NCI-H2081 treated with DMSO at 0.1 percent for 48 hours (cell line): ENCODE results near the gene TMEM119.
A peak's percentile ranks its signal among the peaks of the same experiment; 100 is the strongest.
"Not testable (repeated sequence)": the region's sequence is repeated elsewhere in the genome, so short reads cannot be mapped to it uniquely, and the experiment has no call there.

Experiments
- DNase-seq: peaks from one replicate; lab custom pipeline; 2025; lab: John Stamatoyannopoulos, UW

The TMEM119 gene

DNA sequence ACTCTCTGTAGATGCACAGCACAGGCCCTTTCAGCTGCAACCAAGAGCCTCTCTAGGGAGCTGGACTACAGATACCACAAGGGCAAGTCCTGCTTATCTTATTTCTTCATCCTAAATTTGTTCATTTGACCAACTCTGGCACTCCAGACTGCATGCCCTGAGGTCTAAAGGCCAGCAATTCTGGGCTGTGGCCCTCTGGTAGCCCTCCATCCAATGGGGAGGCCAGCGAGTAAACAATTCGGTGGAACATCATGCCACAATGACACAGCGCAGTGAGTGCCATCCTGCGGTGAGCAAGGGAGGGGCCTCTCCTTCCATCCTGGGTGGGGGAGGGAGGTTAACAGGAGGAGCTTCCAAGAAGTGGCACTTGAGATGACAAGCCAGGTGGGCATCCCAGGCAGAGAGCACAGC is 36.5 kb upstream of the TMEM119 start:
- DNase-seq = no peak

DNA sequence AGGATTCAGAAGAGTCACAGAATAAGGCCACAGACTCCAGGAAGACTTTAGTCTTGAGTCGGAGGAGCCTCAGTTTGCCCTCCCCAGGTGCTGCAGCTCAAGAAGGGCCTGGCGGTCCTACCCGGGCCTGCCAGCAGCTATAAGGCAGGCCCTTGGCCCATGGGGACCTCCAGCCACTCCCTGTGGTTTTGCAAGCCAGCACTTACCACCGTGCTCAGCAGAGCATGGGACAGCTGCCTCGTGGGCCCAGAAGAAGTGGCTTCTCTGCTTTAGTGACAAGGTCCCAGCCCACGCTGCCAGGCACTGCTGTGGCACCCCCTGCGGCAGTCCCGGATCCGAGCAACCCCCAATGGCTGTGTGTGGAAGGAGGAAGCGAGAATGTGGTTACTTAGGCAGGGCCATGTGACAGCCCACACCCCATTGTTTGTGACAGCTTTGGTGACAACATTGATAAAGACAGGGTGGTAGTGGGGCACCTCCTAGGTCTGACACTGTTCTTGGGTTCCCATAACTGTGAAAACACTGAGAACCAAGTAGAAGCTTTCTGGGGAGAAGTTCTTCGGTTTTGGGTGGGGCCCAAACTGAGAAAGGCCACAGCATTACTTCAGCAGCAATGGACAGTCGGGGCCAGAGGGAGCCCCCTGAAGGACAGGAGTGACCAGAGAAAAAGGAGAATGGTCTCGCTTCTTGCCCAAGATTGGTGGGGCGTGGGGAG is 35.8 kb upstream of the TMEM119 start, which contains the start of gene SELPLG:
Gene SELPLG (minus strand): TSS at position 361 of the 715 bp plus-strand sequence. CDS start 9,587 bp downstream, outside the sequence.
- no peak for DNase-seq

DNA sequence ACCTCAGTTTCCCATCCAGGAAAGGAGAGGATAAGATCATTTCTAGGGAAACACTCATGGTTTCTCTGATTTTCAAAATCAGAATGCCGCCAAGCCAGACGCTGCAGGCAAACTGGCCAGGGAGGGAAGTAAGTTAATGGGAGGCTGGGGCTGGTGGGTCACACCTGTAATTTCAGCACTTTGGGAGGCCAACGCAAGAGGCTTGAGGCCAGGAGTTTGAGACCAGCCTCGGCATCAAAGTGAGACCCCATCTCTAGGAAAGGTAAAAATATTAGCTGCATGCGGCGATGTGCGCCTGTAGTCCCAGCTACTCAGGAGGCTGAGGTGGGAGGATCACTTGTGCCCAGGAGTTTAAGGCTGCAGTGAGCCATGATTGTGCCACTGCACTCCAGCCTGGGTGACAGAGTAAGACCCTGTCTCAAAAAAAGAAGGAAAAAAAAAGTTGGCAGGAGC is 35.2 kb upstream of the TMEM119 start:
- no peak for DNase-seq

DNA sequence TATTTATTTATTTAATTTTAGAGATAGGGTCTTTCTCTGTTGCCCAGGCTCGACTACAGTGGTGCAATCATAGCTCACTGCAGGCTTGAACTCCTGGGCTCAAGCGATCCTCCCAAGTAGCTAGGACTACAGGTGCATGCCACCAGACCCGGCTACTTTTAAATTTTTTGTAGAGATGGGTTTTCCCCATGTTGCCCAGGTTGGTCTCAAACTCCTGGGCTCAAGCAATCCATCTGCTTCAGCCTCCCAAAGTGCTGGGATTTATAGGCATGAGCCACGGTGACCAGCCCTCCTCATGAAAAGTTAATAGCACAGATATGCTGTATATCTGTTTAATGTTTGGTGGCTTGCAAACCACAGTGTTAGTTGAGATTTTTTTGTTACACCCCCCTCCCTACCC is 33.4 kb upstream of the TMEM119 start:
- DNase-seq = not testable (repeated sequence)

DNA sequence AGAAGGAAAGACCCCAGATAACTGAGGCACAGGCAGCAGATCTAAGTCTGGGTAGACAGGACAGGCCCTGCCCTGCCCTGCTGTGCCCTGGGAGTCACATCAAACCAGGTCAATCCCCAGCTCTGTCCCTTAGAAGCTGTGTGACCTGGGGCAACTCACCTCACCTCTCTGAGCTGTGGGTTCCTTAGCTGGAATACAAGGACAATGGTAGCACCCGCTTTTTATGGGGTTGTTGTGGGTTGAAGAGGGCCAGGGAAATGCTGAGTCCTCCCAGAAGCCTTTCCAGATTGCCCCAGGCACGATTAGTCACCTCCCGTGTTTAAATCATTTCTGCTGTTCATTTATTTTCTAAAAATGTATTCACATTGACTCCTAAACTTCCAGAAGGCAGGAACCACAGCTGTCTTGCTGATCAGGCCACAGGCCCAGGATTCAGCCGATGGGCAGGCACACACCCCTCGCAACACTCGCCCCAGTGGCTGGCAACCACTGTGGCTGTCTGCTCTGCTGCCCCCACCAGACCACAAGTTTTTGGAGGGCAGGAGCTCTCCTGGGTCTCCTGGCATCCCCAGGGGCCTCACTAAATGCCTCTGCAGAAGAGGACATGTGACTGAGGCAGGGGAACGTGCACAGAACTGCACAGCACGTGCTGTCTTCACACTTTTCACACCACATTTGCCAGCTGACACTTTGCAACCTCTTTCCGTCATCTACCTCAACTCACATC is 32.8 kb upstream of the TMEM119 start:
- DNase-seq = no peak

DNA sequence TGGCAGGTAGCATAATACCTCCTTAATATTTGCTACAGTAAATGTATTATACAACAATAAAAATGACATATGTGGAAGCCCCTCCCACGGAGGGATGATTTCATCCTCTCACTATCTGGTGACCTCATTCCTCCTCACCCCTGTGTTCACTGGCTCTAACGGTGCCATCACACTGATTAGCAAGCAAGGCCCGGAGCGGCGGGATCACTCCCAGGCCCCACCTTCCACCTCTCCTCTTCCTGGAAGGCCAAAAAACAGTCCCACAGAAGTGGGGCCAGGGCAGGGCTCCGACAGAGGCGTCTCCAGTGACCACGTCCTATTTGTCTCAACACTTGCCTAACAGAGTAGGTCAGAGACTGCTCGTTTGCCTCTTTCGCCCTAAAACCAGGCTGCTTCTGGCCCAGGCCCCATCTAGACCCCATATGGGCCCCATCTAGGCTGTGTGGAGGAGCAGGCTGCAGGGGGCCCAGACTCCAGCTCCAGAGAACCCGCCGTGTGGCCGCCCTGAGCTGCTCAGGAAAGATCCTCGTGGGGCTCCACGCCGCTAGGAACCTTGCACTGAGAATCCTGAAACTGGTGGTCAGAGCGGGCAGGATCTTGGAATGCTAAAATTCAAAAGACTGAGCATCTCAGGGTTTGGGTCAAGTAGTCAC is 32.1 kb upstream of the TMEM119 start:
- DNase-seq = no peak

DNA sequence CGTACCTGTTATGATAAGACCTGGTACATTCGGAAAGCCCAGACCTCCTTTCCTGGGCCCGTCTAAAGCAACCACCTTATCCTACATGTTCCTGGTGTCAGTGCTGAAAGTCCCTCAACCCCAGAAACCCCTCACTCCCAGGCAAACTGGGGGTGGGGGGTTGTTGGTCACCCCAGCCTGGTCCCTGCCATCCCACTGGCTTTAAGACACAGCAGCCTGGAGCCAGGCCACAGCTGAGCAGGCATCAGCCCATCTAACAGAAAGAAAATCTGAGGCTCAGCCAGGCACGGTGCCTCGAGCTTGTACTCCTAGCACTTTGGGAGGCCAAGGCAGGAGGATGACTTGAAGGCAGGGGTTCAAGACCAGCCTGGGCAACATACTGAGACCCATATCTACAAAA is 31.3 kb upstream of the TMEM119 start:
- no peak for DNase-seq

DNA sequence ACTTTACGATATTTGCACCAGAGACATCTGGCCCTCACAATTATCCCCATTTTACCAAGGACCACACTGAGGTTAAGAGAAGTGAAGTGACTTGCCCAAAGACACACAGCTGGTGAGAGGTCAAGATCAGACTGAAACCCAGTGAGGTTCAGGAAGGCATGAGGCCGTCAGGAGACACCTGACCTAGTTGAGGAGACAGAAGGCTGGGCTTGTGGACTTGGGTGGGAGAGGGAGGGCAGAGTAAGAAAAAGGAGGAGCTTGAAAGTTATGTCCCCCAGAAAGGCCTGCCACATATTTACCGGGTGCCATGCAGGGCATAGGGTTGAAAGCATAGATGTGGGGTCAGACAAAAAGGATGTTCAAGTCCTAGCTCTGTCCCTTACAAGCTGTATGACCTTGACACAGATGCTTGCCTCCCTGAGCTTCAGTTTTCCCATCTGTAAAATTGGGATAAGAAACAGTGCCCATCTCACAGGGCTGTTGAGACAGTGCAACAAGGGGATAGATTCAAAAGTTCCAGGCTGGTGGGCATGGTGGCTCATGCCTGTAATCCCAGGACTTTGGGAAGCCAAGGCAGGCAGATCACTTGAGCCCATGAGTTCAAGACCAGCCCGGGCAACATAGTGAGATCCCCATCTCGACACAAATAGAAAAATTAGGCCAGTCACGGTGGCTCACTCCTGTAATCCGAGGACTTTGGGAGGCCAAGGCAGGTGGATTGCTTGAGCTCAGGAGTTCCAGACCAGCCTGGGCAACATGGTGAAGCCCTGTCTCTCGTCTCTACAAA is 29.4 kb upstream of the TMEM119 start:
- no peak for DNase-seq

DNA sequence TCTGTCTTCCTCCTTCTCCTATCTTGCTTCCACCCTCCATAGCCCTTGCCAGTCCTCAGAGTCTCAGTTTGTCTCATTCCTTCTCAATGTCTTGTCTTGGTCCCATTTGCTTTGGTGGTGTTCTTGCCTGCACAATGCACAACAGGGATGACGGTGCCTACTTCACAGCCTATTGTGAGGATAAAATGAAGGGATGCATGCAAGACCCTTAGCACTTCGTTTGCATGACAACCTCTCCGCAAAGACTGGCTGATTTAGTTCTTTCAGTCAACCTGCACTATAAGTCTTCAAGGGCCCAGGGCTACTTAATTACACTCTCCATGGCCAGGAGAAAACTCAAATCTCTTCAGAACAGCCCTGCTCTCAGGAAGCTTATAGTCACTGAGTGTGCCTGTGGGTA is 27.3 kb upstream of the TMEM119 start:
- no peak for DNase-seq

DNA sequence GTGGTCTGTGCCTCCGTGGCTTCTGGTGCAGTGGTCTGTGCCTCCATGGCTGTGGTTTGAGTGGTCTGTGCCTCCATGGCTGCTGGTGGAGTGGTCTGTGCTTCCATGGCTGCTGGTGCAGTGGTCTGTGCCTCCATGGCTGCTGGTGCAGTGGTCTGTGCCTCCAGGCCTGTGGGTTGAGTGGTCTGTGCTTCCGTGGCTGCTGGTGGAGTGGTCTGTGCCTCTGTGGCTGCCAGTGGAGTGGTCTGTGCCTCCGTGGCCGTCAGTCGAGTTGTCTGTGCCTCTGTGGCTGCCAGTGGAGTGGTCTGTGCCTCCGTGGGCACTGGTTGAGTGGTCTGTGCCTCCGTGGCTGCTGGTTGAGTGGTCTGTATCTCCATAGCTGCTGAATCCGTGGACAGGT is 25.7 kb upstream of the TMEM119 start:
- no peak for DNase-seq

DNA sequence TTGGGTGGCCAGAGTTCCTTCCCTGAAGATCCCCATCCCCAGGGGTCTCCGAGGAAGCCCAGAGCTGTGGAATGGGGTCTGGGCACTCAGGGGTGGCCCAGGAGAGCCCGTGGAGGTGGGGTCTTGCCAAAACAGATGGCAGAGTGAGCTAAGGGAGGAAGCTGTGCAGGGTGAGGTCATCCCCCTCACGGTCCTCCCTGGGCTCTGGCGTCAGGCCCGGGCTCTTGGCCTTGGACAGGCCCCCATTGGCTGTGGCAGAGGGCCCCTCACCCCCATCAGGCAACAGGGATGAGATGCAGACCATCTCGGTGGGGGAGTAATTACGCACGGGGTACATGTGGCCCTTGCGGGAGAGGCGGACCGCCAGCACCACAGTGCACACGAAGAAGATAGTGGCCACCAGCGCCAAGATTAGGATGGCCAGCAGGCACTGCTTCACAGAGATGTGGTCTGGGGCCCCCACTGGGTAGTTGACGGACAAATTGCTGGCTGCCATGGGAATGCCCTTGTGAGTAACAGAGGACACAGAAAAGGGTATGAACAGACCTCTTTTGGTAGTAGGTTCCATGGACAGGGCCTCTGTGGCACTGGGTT is 25.1 kb upstream of the TMEM119 start:
- no peak for DNase-seq

DNA sequence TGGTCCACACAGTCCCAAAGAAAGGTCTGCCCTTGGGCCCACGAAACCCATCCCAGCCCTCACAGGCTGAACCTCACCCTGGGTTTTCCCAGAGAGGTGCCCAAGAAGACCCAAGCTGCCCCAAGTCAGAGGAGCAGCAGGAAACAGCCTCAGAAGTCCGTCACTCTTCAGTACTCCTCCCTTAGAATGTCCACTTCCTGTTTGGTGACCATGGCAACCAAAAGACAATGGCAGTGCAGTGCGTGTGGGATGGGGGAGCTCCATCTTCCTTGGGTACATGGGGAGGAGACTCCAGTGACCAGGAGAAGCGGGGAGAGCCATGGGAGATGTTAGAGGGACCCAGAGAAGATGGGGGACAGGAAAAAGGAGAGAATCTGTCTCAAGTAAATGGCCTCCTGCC is 24.5 kb upstream of the TMEM119 start:
- DNase-seq = peak; percentile 4

DNA sequence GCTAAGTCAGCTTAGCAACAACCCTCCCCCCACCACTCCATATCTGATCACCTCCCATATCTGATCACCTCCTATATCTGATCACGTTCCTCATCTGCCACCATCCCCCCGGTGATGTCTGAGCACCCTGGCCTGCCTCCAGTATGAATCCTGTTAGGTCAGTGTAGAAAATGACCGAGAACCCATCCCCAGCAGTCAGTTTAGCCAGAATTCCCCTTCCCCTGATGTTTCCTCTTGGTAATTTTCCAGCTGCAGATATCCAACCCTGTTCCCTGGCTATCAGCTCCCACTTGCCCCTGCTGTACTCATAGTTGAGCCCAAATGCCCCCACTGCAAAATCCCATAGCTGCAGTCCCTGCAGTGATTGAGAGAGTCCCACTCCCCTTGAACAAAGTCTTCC is 23.3 kb upstream of the TMEM119 start:
- DNase-seq = no peak

DNA sequence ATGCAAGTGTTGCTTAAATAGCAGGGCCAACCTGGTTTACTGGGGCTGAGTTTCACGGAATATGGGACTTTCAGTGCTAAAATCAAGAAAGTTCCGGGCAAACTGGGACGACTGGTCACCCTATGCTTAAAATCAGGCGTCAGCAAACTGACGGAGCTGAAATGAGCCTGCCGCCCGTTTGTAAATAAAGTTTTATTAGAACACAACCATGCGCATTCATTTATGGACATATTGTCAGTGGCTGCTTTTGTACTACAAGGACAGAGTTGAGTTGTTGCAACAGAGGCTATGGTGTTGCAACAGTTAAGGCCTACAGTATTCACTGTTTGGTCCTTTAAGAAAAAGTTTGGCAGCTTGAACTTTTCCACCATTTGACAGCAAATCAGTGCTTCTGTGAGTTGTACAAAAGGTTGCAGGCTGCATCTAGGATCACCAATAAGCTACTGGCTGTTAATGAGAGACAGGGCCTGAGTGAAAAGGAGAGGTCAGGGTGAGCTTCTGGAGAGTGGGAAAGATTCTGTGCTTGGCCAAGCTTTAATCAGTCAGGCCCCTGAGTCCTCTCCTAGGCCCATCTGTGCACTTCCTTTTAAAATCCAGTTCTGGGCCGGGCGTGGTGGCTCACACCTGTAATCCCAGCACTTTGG is 22.5 kb upstream of the TMEM119 start:
- no peak for DNase-seq

DNA sequence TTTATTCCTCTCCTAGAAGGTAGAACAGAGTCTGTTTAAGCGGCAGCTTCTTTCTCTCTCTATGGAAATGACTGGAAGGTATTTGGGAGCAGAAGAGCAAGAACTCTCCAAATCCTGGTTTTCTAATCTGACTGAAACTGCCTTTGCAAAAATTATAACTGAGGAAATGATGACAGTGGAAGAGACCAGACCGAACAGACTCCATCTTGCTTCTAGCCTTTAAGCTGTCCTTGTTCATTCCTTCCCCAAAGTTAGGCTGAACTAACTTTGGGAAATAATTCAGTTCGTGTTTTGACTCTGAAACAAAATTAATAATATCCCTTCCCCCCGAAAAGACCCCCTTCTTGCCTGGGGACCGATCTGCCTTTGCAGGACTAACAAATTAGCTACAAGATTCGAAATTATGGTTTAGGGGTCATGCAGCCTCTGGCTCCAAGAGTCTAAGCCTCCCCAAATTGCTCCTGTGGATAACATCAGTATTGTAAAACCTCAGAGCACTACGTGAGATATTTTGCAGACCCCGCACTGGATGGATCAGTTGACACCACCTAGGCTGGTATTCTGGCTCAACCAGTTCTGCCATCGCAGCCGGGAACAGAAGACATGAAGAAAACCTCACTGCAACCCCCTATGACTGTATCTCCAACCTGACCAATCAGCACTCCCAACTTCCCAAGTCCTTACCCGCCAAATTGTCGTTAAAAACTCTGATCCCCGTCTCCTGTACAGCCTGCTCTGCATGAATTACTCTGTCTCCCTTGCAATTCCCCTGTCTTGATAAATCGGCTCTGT is 21.7 kb upstream of the TMEM119 start:
- DNase-seq = no peak

DNA sequence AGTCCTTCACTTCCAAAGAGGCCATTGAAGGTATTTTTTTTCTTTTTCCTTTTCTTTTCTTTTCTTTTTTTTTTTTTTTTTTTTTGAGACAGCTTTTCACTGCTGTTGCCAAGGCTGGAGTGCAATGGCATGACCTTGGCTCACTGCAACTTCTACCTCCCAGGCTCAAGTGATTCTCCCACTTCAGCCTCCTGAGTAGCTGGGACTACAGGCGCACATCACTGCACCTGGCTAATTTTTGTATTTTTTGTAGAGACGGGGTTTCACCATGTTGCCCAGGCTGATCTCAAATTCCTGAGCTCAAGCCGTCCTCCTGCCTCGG is 21.0 kb upstream of the TMEM119 start:
- DNase-seq = not testable (repeated sequence)

DNA sequence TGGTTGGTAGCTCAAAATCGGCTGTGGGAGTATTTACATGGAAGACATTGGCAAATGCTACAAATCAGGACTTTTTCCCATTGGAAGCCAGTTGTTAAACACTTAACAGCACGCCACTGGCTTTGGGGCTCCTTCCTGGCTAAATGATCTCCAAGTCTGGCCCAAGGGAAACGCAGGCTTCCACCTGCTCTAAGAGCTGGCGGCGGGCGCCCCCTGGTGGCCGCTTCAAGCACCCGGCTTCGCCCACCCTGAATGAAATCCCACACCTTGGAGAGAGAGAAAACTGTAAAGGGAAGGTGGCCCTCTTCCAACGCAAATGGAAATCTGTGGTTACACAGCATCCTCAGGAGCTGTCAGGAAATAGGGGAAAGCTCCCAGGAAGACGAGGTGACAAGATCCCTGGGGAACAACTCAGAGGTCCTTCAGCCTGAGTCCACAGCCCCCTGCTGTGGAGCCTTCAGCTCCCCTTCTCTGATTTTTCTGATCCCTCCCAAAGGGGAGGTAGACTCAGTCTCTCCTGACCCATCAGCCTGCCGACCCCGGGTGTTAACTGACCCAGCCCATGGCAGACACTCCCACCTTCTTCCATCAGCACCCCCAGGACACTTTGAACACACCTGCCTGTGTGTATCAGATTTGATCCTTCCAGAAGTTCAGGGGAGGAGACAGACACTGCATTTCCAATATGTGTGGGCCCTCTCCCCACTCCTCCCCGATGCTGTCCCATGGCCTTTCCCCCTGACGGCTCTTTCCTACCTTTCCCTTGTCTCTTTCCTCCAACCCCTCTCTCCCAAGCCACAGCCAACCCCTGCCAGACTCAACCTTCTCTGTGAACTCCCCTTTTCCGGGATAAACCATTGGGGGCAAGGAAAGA is 20.4 kb upstream of the TMEM119 start:
- peak; percentile 13 for DNase-seq

DNA sequence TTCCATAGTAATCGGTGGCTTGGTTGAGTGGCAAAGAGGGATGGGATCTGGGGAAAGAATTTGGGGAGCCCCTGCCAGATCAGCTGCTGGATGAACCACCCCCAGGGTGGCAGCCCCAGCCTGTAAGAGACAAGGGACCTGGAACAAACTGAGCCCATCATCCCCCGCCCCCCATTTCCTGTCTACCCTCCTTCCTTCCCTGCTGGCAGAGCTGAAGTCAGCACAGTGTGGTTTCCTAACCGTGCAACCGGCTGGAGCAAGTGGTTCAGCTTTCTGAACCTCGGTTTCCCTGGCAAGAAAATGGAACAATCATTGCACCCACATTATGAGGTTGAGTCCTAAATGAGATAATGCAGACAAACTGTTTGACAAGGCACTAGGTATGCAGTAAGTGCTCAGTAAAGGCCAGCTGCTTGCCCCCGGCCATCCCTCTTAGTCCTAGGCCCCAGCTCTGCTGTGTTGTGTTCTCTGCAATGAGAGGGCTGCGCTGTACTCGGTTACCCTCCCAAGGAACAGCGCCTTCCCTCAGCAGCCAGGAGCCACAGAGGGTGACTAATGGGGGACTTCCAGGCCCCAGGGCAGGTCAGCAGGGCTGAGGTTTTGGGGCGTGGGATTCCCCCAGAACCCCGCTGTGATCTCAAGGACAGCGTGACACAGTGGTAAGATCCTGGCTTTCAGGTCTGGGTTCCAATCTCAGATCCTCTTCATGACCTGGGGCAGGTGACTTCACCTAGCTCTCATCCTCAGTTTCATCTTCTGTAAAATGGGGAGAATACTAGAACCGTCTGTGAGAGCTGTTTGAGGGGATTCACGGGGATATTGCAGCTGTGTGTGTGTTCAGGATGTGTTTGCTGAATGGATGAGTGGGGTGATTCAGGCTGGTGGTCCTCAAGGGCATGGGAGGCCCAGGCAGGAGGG is 19.3 kb upstream of the TMEM119 start:
- DNase-seq = no peak

DNA sequence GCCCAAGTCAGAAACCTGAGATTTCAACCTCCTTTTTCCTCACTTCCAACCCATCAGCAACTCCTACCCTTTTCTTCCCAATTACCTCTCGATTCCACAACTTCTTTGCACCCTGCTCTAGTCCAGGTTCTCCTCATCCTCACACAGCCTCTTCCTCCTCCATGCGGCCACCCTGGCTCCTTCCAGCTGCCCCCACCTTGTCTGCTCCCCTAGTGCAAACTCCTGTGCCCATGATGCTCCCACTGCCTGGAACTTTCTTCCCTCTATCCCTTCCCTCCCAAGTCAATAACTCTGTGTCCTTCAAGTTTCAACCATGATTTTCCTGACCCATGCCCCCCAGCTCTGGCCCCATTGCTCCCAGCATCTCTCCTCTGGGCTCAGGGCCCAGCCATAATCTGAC is 18.5 kb upstream of the TMEM119 start:
- no peak for DNase-seq
